A673 (cell line): ENCODE measurements around the gene TSPAN14. TPM values are rescaled to one million over a fixed set of nuclear protein-coding genes. Genes with fewer than 3 reads are reported as not detected.

ENCODE experiments used
- BruUV-seq: library from RNA; stranded (reverse); fragments of 400-500 nt; replicated peaks from 2 replicates; lab custom pipeline; 2021; lab: Mats Ljungman, UMichigan
- CTCF ChIA-PET: fragments of 300-600 bp; sonication (Branson Sonifier 250); formaldehyde crosslinking; loops from one replicate; lab custom pipeline; 2022; ENCODE audit warnings: antibody characterized with exemption; lab: Charles Lee
- POLR2A ChIA-PET: fragments of 300-600 bp; sonication (Branson Sonifier 250); formaldehyde crosslinking; loops from one replicate; lab custom pipeline; 2022; ENCODE audit warnings: antibody characterized with exemption; ENCODE audit not compliant: low non-redundant PET; lab: Charles Lee
- DNase-seq: peaks from one replicate; pipeline ENCODE4 v3.0.0-alpha.2; 2015; ENCODE audit warnings: low spot score
- H3K27ac ChIP-seq: fragments of 200-600 bp; sonication (generic); 2 replicates; pipeline ENCODE4 v1.5.1; 2016; ENCODE audit warnings: mixed run types, low read depth, mild to moderate bottlenecking, mixed read lengths, antibody characterized with exemption, low read length; ENCODE audit not compliant: poor library complexity, severe bottlenecking
- H3K27me3 ChIP-seq: fragments of 200-600 bp; sonication (generic); replicated peaks from 2 replicates; pipeline ENCODE4 v1.6.1; 2017; ENCODE audit warnings: mixed run types, low read depth, mild to moderate bottlenecking, mixed read lengths, antibody characterized with exemption, low read length; ENCODE audit not compliant: insufficient read depth, poor library complexity
- H3K36me3 ChIP-seq: fragments of 200-600 bp; sonication (generic); 2 replicates; pipeline ENCODE4 v1.6.1; 2016; ENCODE audit warnings: mixed run types, mild to moderate bottlenecking, mixed read lengths, antibody characterized with exemption, low read length; ENCODE audit not compliant: insufficient read depth, poor library complexity, severe bottlenecking
- H3K4me1 ChIP-seq: fragments of 200-600 bp; sonication (generic); 2 replicates; pipeline ENCODE4 v1.6.1; 2017; ENCODE audit warnings: mixed run types, mild to moderate bottlenecking, mixed read lengths, antibody characterized with exemption, low read length; ENCODE audit not compliant: insufficient read depth, poor library complexity, severe bottlenecking
- H3K4me3 ChIP-seq: fragments of 200-600 bp; sonication (generic); 2 replicates; pipeline ENCODE4 v1.5.1; 2016; ENCODE audit warnings: low read depth, mixed run types, mild to moderate bottlenecking, mixed read lengths, low read length; ENCODE audit not compliant: poor library complexity, severe bottlenecking
- H3K9me3 ChIP-seq: fragments of 200-600 bp; sonication (generic); 2 replicates; pipeline ENCODE4 v1.6.1; 2016; ENCODE audit warnings: mixed run types, low read depth, mild to moderate bottlenecking, mixed read lengths, antibody characterized with exemption, low read length; ENCODE audit not compliant: poor library complexity, severe bottlenecking
- CTCF ChIP-seq: fragments of 300-800, 200-600 bp; sonication (generic); conservative IDR thresholded peaks from 2 replicates; pipeline ENCODE4 v1.5.1; 2017; ENCODE audit warnings: low read depth, mild to moderate bottlenecking, antibody characterized with exemption, low read length, moderate library complexity, mixed read lengths
- EZH2 ChIP-seq: fragments of 200-600 bp; sonication (generic); IDR thresholded peaks from 2 replicates; pipeline ENCODE4 v1.6.1; 2017; ENCODE audit warnings: borderline replicate concordance, low read depth, mild to moderate bottlenecking, mixed read lengths, antibody characterized with exemption, low read length; ENCODE audit not compliant: poor library complexity, severe bottlenecking
- intact Hi-C: fragments of 100-400 bp; cut with micrococcal nuclease; formaldehyde crosslinking; loops from one replicate; pipeline ENCODE4 v1.10.0; 2022; ENCODE audit not compliant: unreplicated experiment
- total RNA-seq: library from RNA; stranded (reverse); gene quantifications from 2 replicates; pipeline ENCODE4 v1.2.3, GENCODE V29; 2021

TSPAN14 gene
- total RNA-seq, 1 experiment from 2014 or later, result 50.4 TPM

- TF ChIP-seq CTCF, result no peak
- TF ChIP-seq EZH2, result no peak
- no peaks in the 10 kb centered on the region for H3K4me1 ChIP-seq
- ChIA-PET CTCF (no interaction called here), POLR2A (no interaction called here)
- H3K9me3 ChIP-seq, result no peaks in the 10 kb centered on the region
- no TSS peak for BruUV-seq
- no peak overlapping the region for H3K4me3 ChIP-seq
- no peak for DNase-seq
- peaks cover 65% of the 10 kb centered on the region for H3K36me3 ChIP-seq
- no peaks in the 10 kb centered on the region for H3K27me3 ChIP-seq
- intact Hi-C loops, result no loop called here
- no peak overlapping the region for H3K27ac ChIP-seq
Measured at GRCh38 chr10:80429521-80429973, 24.6 kb upstream of the TSPAN14 start.

- Histone ChIP-seq H3K9me3 (no peaks in the 10 kb centered on the region), H3K27me3 (no peaks in the 10 kb centered on the region), H3K4me1 (no peaks in the 10 kb centered on the region), H3K27ac (no peak overlapping the region), H3K4me3 (no peak overlapping the region), H3K36me3 (peaks cover 34% of the 10 kb centered on the region)
- intact Hi-C loops, result no loop called here
- BruUV-seq, result no TSS peak
- ChIA-PET POLR2A (no interaction called here), CTCF (no interaction called here)
- no peak for DNase-seq
- no peak for TF ChIP-seq EZH2
- TF ChIP-seq CTCF, result no peak
Measured at GRCh38 chr10:80433134-80433533, 21.0 kb upstream of the TSPAN14 start.

- peaks cover 13% of the 10 kb centered on the region for H3K36me3 ChIP-seq
- BruUV-seq, result no TSS peak
- H3K4me3 ChIP-seq, result no peak overlapping the region
- no peak for TF ChIP-seq EZH2
- no peak for TF ChIP-seq CTCF
- H3K27me3 ChIP-seq, result no peaks in the 10 kb centered on the region
- intact Hi-C loops, result no loop called here
- H3K9me3 ChIP-seq, result no peaks in the 10 kb centered on the region
- no peaks in the 10 kb centered on the region for H3K4me1 ChIP-seq
- no peak for DNase-seq
- CTCF ChIA-PET, result no interaction called here
- no peak overlapping the region for H3K27ac ChIP-seq
- POLR2A ChIA-PET, result no interaction called here
Measured at GRCh38 chr10:80436446-80437098, 17.5 kb upstream of the TSPAN14 start.
